ENCODE results near the gene KRTAP10-6. TPM values are rescaled to one million over a fixed set of nuclear protein-coding genes. Genes with fewer than 3 reads are reported as not detected.
"Not testable (repeated sequence)": the region's sequence is repeated elsewhere in the genome, so short reads cannot be mapped to it uniquely, and the experiment has no call there.

Gene KRTAP10-6, protein sequence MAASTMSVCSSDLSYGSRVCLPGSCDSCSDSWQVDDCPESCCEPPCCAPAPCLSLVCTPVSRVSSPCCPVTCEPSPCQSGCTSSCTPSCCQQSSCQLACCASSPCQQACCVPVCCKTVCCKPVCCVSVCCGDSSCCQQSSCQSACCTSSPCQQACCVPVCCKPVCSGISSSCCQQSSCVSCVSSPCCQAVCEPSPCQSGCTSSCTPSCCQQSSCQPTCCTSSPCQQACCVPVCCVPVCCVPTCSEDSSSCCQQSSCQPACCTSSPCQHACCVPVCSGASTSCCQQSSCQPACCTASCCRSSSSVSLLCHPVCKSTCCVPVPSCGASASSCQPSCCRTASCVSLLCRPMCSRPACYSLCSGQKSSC
- polyA plus RNA-seq (2013, experiment 1 of 2; ENCODE audit: insufficient read length), result not detected
- not detected for polyA plus RNA-seq (2013, experiment 2 of 2; ENCODE audit: insufficient read length)

DNA sequence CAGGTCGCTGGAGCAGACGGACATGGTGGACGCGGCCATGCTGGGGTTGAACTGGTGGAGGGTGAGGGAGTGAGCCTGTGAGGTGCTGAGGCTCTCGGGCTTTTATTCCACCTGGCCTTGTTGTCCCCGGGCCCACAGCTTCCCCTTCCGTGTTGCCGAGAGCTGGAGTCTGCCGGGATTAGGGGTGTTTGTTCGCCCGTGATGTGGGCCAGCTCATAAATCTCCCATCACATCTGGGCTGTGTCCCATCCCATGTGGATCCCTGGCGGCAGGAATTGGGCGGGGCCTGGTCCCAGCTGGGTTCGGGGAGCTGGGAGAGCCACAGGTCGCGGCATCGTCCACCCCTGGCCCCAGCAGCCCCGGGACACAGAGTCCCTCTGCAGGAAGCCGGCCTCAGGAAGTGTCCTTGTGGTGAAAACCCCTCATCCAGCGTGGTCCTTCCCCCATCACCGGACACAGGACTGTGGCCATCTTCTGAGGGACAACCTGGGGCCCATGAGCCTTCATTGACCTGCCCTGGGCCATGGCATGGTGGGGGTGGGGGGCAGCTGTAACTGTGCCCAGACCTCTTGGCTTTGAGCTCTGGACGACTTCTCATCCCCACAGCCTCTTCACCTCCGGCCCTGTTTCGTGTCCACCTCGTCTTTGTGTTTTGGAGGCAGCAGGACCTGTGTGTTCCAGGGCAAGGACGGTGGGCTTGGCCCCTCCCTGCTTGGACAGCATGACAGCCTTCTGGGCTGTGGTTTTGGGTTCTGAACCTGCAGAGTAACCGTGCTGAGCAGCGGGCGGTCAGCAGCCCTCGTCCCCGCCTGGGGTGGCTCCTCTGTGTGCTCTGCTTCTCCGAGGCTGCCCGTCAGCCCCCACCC is at the start of gene KRTAP10-6:
Gene KRTAP10-6 (minus strand): TSS at position 60 of the 866 bp plus-strand sequence. CDS start 21 bp downstream, at position 39.
- no peak for DNase-seq

DNA sequence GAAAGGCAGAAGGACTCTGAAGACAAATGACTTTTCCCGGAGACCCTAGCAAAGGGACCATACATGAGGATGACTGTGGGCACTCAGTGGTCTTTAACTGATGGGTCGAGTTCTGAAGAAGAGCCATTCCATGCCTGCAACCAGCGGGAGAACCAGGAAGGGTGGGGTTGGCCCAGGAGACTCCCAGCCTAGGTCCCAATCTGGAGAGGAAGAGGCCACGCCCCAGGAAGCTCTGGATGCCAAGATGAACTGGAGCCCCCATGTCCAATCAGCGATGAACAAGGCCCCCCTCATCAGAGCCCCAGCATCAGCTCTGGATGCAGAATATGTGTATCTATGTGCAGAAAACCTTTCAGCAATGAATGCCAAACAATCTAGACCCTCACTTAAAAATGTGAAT is 48.5 kb upstream of the KRTAP10-6 start:
- no peak for DNase-seq

DNA sequence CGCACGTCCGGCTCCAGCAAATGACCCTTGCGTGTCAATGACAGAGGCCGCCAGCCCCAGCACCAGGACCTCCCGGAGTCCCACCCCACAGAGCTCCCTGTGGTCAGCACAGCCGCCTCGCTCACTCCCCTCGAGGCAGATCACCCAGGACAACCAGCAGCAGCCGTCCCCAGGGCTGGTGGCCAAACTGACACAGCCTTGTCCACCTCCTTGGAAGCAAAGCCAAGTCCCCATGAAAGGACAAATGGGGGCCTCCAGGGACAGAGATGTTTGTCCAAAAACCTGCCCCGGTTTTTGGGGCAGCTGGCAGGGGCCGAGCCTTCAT is 47.0 kb upstream of the KRTAP10-6 start:
- no peak for DNase-seq

DNA sequence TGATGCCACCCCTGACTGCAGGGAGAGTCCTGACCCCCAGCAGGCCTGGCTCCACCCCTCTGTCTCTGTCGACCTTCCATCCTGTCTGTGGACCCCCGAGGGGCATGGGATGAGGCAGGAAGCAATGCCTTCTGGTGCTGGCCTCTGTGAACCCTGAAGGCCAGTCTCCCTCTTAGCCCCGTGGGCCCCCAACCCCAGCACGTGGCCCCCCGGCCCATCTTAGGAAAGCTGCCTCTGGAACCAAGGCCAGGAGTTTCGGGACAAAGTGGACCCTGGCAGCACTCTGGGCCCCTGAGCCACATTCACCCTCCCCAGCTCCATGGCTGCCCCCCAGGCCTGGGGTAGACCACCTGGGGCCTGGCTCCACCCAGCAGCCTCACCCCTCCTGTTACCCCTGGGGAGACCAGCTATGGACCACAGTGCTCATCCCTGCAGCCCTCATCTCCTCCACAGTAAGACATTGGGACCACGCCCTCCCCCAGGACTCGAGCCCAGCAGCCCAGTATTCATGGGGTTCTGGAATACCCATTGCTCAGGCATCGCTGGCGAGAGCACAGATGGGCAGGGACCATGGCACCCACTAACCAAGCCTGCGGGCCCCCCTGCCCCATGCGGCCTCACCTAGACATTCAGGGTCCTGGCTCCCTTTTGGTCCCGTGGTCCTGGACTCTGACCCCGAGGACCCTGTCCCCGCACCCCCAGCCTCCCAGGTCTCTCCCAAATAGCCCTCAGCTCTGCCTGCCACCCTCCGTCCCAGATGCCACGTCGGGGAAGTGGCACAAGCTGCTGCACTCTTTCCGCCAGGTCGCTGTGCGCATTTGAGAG is 46.4 kb upstream of the KRTAP10-6 start:
- not testable (repeated sequence) for DNase-seq

DNA sequence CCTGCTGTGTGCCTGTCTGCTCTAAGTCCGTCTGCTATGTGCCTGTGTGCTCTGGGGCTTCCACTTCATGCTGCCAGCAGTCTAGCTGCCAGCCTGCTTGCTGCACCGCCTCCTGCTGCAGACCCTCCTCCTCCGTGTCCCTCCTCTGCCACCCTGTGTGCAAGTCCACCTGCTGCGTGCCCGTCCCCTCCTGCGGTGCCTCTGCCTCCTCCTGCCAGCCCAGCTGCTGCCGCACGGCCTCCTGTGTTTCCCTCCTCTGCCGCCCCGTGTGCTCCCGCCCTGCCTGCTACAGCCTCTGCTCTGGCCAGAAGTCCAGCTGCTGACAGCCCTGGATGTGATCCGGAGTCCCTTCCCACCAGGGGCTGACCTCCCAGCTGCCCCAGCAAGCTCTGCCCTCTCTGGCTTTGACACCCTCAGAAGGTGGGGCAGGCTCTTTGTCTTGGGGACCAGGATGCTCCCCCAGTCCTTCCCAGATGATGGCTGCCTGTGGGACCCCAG is 45.6 kb upstream of the KRTAP10-6 start:
- DNase-seq, result not testable (repeated sequence)

DNA sequence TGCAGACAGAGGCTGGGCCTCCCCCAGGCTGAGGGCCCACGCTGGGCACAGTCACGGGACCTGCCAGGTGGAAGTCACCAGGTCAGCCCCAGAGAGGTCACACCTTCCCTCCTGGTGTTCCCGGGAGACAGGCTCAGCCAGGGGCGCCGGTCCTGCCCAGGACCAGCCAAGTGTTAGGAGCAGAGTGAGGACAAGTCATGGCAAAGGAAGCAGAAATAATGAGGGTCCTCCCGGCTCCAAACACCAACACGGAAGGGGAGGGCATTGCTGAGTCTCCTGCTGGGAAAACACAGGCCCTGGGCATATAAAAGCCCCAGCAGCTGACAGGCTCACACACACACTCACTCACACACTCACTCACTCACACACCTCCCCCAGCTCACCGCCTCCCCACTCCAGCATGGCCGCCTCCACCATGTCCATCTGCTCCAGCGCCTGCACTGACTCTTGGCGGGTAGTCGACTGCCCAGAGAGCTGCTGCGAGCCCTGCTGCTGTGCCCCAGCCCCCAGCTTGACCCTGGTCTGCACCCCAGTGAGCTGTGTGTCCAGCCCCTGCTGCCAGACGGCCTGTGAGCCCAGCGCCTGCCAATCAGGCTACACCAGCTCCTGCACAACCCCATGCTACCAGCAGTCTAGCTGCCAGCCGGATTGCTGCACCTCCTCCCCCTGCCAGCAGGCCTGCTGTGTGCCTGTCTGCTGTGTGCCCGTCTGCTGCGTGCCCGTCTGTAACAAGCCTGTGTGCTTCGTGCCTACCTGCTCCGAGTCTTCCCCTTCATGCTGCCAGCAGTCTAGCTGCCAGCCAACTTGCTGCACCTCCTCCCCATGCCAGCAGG is 44.9 kb upstream of the KRTAP10-6 start, which contains the start of gene KRTAP10-10:
Gene KRTAP10-10 (plus strand): TSS at position 339 of the 833 bp plus-strand sequence. CDS start 62 bp downstream, at position 401.
- DNase-seq, result no peak

DNA sequence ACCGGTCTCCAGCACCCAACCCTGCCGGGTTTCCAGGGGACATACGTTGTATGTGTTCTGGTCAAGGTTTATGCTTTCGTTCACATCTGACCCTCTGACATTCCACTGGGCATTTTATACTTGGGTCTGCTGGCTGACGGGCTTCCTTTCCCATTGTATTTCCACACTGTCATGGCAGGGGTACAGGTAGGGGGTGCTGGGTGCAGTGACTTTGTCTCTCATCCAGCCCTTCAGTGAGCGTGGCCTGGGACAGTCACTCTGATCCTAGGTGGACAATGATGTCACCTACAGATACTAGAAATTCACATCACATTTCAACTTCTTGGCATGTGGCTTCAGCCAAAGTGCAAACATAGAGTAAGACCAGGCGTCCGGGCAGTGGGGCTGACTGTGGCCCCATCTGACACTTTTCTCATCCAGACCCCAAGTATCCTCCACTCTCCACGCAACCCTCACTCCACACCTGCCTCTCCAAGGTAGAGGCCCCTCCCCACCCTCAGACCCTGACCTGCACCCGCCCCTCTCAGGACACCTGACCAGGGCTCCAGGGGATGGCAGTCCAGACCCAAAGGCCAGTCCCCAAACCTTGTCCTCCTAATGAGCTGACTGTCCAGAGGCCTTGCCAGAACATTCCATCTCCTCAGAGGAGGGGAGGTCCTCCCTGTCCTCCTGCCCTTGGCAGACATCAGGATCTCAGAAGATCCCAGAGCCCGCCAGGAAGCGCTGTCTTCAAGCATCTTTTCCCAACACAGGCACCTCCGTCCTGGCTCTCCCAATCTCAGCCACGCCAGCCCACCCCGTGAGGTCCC is 44.1 kb upstream of the KRTAP10-6 start:
- DNase-seq, result no peak

DNA sequence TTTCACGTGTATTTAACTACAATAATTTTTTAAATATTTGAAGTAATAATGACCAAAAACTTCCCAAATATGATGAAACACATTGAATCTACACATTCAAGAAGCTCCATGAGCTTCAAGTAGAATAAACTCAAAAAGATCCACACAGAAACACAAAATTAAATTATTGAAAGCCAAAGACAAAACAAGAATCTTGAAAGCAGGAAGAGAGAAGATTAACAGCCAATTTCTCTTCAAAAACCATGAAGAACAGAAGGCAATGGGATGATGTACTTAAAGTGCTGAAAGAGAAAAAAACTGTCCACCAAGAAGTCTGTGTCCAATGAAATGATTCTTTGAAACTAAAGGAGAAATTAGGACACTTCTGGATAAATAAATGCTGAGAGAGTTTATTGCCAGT is 39.8 kb upstream of the KRTAP10-6 start:
- DNase-seq, result no peak

DNA sequence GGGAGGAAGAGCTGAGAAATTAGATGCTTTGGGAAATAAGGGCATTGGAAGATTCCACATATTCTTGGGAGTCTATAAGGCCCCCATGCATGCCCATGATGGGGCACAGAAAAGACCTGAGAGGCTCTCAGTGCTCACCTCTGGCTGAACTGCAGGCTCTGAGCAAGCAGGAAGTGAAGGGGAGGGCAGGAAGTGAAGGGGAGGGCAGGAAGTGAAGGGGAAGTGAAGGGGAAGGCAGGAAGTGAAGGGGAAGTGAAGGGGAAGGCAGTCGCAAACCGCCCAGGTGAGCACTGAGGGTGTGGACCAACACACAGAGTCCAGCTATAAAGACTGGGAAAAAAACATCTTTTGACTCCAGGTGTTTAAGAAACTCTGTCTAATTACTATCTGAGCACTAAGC is 38.1 kb upstream of the KRTAP10-6 start:
- DNase-seq, result no peak

DNA sequence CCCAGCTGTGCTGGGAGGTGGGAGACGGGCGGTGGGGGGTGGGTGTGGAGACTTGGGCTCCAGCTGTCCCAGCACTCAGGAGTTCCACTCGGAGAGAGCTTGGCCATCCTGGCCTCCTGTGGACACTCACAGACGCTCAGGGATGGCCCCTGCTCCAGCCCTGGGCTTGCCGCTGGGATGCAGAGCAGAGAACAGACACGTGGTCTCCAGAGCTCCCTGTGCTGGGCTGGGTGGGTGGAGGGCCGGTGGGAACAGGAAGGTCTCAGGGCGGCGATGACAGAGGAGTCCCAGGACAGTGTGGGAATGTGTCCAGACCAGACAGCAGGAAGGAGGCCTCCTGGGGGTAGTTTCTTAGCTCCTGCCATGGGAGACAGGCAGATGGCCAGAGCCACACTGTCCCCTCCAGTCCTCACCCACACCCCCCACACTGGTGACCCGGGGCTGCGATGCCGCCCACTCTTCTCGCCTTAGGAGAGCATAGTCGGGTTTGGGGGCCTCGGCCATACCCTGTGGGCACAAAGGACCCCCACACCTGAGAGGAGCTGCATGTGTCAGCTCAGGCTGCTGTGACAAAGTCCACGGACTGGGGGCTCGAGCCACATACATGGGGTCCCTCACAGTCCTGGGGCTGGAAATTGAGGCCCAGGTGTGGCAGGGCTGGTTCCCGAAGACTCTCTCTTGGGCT is 36.5 kb upstream of the KRTAP10-6 start:
- DNase-seq, result no peak

DNA sequence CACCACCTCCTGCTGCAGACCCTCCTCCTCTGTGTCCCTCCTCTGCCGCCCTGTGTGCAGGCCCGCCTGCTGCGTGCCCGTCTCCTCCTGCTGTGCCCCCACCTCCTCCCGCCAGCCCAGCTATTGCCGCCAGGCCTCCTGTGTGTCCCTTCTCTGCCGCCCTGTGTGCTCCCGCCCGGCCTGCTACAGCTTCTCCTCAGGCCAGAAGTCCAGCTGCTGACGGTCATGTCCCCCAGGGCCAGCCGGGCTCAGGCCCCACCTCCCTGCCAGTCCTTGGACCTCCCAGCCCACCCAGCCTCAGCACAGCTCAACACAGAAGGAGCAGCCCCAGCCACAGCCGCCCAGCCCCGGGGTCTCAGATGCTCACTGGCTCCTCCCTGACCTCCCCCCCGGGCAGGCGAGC is 35.5 kb upstream of the KRTAP10-6 start:
- DNase-seq, result not testable (repeated sequence)

DNA sequence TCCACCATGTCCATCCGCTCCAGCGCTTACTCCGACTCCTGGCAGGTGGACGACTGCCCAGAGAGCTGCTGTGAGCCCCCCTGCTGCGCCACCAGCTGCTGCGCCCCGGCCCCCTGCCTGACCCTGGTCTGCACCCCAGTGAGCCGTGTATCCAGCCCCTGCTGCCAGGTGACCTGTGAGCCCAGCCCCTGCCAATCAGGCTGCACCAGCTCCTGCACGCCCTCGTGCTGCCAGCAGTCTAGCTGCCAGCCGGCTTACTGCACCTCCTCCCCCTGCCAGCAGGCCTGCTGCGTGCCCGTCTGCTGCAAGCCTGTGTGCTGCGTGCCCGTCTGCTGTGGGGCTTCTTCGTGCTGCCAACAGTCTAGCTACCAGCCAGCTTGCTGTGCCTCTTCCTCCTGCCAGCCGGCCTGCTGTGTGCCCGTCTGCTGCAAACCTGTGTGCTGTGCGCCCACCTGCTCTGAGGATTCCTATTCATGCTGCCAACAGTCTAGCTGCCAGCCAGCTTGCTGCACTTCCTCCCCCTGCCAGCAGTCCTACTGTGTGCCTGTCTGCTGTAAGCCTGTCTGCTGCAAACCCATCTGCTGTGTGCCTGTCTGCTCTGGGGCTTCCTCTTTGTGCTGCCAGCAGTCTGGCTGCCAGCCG is 35.0 kb upstream of the KRTAP10-6 start:
- not testable (repeated sequence) for DNase-seq

DNA sequence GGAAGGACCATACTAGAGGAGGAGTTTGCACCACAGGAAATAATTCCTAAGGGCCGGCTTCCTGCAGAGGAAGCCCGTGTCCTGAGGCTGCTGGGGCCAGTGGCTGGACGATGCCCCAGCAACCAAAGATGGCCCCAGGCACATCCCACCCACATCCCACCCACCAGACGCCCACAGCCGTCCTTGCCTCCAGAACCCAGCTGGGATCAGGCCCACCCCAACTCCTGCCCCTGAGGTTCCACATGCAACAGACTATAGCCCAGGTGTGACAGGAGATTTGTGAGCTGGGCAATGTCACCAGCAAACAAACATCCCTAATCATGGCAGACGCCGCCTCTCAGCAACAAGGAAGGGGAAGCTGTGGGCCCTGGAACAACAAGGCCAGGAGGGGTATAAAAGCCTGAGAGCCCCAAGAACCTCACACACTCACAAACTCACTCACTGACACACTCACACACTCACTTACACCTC is 34.4 kb upstream of the KRTAP10-6 start, which contains the start of gene KRTAP10-9:
Gene KRTAP10-9 (plus strand): TSS at position 421 of the 471 bp plus-strand sequence. CDS start 79 bp downstream, outside the sequence.
- DNase-seq, result no peak

DNA sequence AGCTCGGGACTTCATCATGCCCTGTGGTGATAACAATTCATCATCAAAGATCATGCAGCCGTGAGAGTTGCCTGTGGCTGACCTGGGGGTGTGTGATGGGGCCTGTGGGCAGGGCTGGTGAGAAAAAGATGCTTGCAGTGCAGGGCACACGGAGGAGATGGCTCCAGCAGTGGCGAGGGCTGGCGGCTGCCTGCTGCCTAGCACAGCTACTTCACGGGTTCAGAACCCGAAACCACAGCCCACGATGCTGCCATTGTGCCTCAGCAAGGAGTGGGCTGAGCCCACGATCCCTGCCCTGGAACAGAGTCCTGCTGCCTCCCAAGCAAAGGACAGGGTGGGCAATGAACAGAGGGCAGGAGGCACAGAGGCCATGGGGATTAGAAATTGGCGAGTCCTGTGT is 34.0 kb upstream of the KRTAP10-6 start:
- no peak for DNase-seq

DNA sequence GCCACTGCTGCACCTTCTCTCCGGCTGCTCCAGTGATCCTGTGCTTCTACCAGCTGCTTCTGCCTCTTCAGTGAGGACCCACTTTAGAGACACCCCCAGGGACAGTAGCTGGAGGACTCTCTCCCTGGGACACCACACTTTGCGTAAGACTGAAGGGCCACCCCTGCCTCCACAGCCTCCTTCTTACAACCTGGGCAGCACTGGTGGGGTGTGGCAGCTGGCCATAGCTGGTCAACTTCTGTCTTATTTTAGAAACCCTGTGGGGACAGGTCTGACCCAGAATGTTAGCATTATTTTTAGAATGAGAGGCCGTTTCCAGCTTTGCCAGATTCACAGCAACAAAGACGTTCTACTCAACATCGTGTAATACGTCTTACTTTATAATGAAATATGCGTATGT is 33.5 kb upstream of the KRTAP10-6 start:
- DNase-seq, result no peak

DNA sequence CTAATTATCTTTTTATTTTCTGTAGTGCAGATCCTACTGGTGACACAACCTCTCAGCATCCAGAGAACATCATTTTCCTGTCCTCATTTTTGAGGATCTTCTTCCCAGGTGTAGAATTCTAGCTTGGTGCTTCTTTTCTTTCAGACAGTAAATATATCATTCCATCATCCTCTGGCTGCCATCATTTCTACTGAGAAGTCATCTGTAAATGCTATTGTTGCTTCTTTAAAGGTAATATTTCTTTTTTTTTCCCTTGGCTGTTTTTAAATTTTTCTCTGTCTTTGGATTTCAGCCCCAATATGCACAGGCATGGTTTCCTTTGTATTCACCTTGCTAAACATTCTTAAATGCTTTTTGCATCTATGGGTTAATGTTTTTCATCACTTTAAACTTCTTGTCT is 31.3 kb upstream of the KRTAP10-6 start:
- no peak for DNase-seq

DNA sequence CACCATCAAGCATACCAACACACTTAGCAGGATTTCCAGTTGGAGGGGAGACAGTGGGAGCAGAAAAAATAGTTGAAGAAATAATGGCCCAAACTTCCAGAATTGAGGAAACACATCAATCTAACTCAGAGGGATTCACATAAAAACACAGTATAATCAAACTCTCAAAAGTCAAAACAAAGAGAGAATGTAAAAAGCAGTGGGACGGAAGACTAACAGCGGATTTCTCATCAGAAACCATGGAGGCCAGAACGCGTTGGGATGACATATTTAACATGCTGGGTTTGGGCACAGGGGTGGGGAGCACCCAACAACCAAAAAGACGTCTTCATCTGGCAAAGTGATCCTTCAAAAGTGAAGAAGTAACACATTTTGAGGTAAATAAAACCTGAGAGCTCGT is 27.6 kb upstream of the KRTAP10-6 start:
- no peak for DNase-seq

DNA sequence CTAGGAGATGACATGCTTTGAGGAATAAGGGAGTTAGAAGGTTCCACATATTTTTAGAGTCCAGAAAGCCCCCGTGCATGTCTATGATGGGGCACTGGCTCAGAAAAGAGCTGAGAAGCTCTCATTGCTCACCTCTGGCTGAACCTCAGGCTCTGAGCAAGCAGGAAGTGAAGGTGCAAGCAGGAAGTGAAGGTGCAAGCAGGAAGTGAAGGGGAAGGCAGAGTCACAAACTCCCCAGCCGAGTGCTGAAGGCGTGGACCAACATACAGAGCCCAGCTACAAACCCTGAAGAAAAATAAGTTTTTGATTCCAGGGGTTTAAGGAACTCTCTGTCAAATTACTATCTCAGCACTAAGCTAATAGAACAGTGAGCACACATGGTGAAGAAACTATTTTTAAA is 26.6 kb upstream of the KRTAP10-6 start:
- no peak for DNase-seq

DNA sequence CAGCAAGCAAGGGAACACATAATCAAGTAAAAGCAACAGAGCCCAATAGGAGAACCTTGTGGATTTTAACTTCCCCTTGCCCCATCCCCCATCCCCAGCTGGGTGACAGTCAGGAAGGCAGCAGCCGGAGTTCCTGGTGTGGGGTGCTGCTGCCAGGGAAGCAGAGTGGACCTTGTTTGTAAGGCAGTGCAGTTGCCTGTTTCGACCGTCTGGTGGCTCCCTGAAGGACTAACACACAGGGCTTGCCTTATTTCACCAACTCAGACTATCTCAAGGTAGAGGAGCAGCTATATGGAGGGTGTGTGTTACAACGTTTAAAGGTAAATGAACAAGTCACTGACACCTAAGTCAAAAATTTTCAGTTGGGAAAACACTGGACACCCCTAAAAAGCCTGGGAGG is 26.2 kb upstream of the KRTAP10-6 start:
- DNase-seq, result no peak

Measured in fibroblast of skin of back (primary cell).